ENCODE data around the gene OR51E1. TPM values are rescaled to one million over a fixed set of nuclear protein-coding genes. Genes with fewer than 3 reads are reported as not detected.

OR51E1 gene
- total and polyA plus RNA-seq, 3 experiments from 2014 or later, result not detected

GRCh38 chr11:4662876-4663275 is 19.1 kb downstream of the OR51E1 start:
- Mint-ChIP-seq H3K4me3 (no peak overlapping the region), H3K27ac (no peak overlapping the region), H3K9me3 (no peaks in the 10 kb centered on the region), H3K27me3 (peaks cover 11 to 15% of the 10 kb centered on the region in 2 donors), H3K4me1 (no peaks in the 10 kb centered on the region), H3K36me3 (no peaks in the 10 kb centered on the region)
- ChIA-PET POLR2A (no interaction called here), CTCF (no interaction called here)
- no peak overlapping the region for H3K27ac ChIP-seq (ENCODE audit: low read depth, low read length)
- no peaks in the 10 kb centered on the region for H3K36me3 ChIP-seq (ENCODE audit: insufficient read depth, low read length)
- no peaks in the 10 kb centered on the region for H3K9me3 ChIP-seq (ENCODE audit: low read length)
- DNase-seq, result no peak
- no peaks in the 10 kb centered on the region for H3K4me1 ChIP-seq (ENCODE audit: insufficient read depth, low read length)
- H3K4me3 ChIP-seq (ENCODE audit: low read length), result no peak overlapping the region
- H3K27me3 ChIP-seq (ENCODE audit: insufficient read depth, low read length, poor library complexity, severe bottlenecking), result no peaks in the 10 kb centered on the region

DNA sequence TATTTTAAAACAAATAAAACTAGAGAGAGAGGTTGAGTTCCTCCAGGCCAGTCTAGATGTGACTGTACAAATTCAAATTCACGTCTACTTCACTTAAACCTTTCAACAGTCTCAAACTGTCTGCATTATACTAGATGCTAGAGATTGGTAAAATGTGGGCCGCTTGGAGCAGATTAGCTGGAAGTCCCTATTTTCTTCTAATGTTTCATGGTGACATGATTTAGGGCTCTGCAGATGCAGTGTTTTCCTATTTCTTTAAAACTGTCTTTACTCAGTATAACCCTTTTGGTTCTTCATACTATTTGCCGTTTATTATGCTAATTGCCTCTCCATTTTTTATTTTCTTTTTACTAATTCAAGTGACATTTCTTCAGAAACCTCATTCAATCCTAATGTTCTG is 20.4 kb downstream of the OR51E1 start:
- H3K36me3 Mint-ChIP-seq, result no peaks in the 10 kb centered on the region
- H3K4me1 Mint-ChIP-seq, result no peaks in the 10 kb centered on the region
- no peaks in the 10 kb centered on the region for H3K9me3 ChIP-seq (ENCODE audit: low read length)
- no peak overlapping the region for H3K4me3 Mint-ChIP-seq
- POLR2A ChIA-PET, result no interaction called here
- H3K27ac ChIP-seq (ENCODE audit: low read depth, low read length), result no peak overlapping the region
- peaks cover 11 to 15% of the 10 kb centered on the region in 2 donors for H3K27me3 Mint-ChIP-seq
- CTCF ChIA-PET, result no interaction called here
- no peaks in the 10 kb centered on the region for H3K9me3 Mint-ChIP-seq
- H3K27ac Mint-ChIP-seq, result no peak overlapping the region
- H3K4me3 ChIP-seq (ENCODE audit: low read length), result no peak overlapping the region
- H3K36me3 ChIP-seq (ENCODE audit: insufficient read depth, low read length), result no peaks in the 10 kb centered on the region
- DNase-seq, result no peak
- H3K4me1 ChIP-seq (ENCODE audit: insufficient read depth, low read length), result no peaks in the 10 kb centered on the region
- H3K27me3 ChIP-seq (ENCODE audit: insufficient read depth, low read length, poor library complexity, severe bottlenecking), result no peaks in the 10 kb centered on the region

- Histone ChIP-seq H3K9me3 (ENCODE audit: low read length) (no peaks in the 10 kb centered on the region), H3K27ac (ENCODE audit: low read depth, low read length) (no peak overlapping the region), H3K36me3 (ENCODE audit: insufficient read depth, low read length) (no peaks in the 10 kb centered on the region), H3K27me3 (ENCODE audit: insufficient read depth, low read length, poor library complexity, severe bottlenecking) (no peaks in the 10 kb centered on the region), H3K4me3 (ENCODE audit: low read length) (no peak overlapping the region), H3K4me1 (ENCODE audit: insufficient read depth, low read length) (no peaks in the 10 kb centered on the region)
- Mint-ChIP-seq H3K27ac (no peak overlapping the region), H3K9me3 (peaks cover 0 to 2% (median 0%) of the 10 kb centered on the region in 5 donors), H3K27me3 (peaks cover 14 to 15% of the 10 kb centered on the region in 2 donors), H3K36me3 (no peaks in the 10 kb centered on the region), H3K4me3 (no peak overlapping the region), H3K4me1 (no peaks in the 10 kb centered on the region)
- ChIA-PET CTCF (no interaction called here), POLR2A (no interaction called here)
- DNase-seq, result no peak
These were observed 21.0 kb downstream of the OR51E1 start for GRCh38 chr11:4664786-4665185.

GRCh38 chr11:4665424-4665823 is 21.6 kb downstream of the OR51E1 start:
- Mint-ChIP-seq H3K27ac (no peak overlapping the region), H3K9me3 (peaks cover 0 to 2% (median 0%) of the 10 kb centered on the region in 5 donors), H3K36me3 (no peaks in the 10 kb centered on the region), H3K4me1 (no peaks in the 10 kb centered on the region), H3K27me3 (peaks cover 12 to 14% of the 10 kb centered on the region in 2 donors), H3K4me3 (no peak overlapping the region)
- Histone ChIP-seq H3K27me3 (ENCODE audit: insufficient read depth, low read length, poor library complexity, severe bottlenecking) (no peaks in the 10 kb centered on the region), H3K27ac (ENCODE audit: low read depth, low read length) (no peak overlapping the region), H3K4me1 (ENCODE audit: insufficient read depth, low read length) (no peaks in the 10 kb centered on the region), H3K4me3 (ENCODE audit: low read length) (no peak overlapping the region), H3K36me3 (ENCODE audit: insufficient read depth, low read length) (no peaks in the 10 kb centered on the region), H3K9me3 (ENCODE audit: low read length) (no peaks in the 10 kb centered on the region)
- DNase-seq, result no peak
- ChIA-PET POLR2A (no interaction called here), CTCF (no interaction called here)

DNA sequence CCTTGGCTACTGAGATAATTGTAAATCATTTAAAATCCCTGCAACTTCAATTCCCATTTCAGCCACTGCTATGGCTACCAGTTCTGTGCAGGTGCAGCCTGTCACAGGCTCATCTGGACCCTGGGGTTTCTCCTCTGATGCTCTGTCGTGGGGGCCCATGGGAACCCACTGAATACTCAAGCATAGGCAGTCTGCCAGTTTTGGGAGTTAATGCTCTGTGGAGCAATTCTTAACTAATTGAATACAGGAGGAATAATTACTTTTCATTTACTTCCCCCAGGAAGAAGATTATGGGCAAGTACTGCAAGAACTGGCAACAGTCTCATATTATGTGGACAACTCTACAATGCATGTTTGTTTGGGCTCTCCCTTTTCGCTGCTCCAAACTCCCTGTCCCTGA is 28.0 kb downstream of the OR51E1 start:
- Histone ChIP-seq H3K9me3 (ENCODE audit: low read length) (no peaks in the 10 kb centered on the region), H3K4me1 (ENCODE audit: insufficient read depth, low read length) (no peaks in the 10 kb centered on the region), H3K36me3 (ENCODE audit: insufficient read depth, low read length) (no peaks in the 10 kb centered on the region), H3K27ac (ENCODE audit: low read depth, low read length) (no peak overlapping the region), H3K27me3 (ENCODE audit: insufficient read depth, low read length, poor library complexity, severe bottlenecking) (no peaks in the 10 kb centered on the region), H3K4me3 (ENCODE audit: low read length) (no peak overlapping the region)
- H3K4me1 Mint-ChIP-seq, result no peaks in the 10 kb centered on the region
- peaks cover 10 to 31% of the 10 kb centered on the region in 2 donors for H3K27me3 Mint-ChIP-seq
- no peak for DNase-seq
- no peaks in the 10 kb centered on the region for H3K36me3 Mint-ChIP-seq
- H3K4me3 Mint-ChIP-seq, result no peak overlapping the region
- H3K27ac Mint-ChIP-seq, result no peak overlapping the region
- peaks cover 0 to 2% (median 0%) of the 10 kb centered on the region in 5 donors for H3K9me3 Mint-ChIP-seq
- ChIA-PET POLR2A (no interaction called here), CTCF (no interaction called here)

GRCh38 chr11:4672470-4672869 is 28.7 kb downstream of the OR51E1 start:
- H3K27ac Mint-ChIP-seq, result no peak overlapping the region
- H3K27me3 ChIP-seq (ENCODE audit: insufficient read depth, low read length, poor library complexity, severe bottlenecking), result no peaks in the 10 kb centered on the region
- no peaks in the 10 kb centered on the region for H3K4me1 Mint-ChIP-seq
- no peaks in the 10 kb centered on the region for H3K36me3 ChIP-seq (ENCODE audit: insufficient read depth, low read length)
- H3K4me1 ChIP-seq (ENCODE audit: insufficient read depth, low read length), result no peaks in the 10 kb centered on the region
- POLR2A ChIA-PET, result no interaction called here
- H3K27ac ChIP-seq (ENCODE audit: low read depth, low read length), result no peak overlapping the region
- H3K27me3 Mint-ChIP-seq, result peaks cover 10 to 31% of the 10 kb centered on the region in 2 donors
- no peak overlapping the region for H3K4me3 Mint-ChIP-seq
- H3K9me3 Mint-ChIP-seq, result peaks cover 0 to 2% (median 0%) of the 10 kb centered on the region in 5 donors
- no peak for DNase-seq
- no peaks in the 10 kb centered on the region for H3K9me3 ChIP-seq (ENCODE audit: low read length)
- no peak overlapping the region for H3K4me3 ChIP-seq (ENCODE audit: low read length)
- CTCF ChIA-PET, result no interaction called here
- no peaks in the 10 kb centered on the region for H3K36me3 Mint-ChIP-seq

DNA sequence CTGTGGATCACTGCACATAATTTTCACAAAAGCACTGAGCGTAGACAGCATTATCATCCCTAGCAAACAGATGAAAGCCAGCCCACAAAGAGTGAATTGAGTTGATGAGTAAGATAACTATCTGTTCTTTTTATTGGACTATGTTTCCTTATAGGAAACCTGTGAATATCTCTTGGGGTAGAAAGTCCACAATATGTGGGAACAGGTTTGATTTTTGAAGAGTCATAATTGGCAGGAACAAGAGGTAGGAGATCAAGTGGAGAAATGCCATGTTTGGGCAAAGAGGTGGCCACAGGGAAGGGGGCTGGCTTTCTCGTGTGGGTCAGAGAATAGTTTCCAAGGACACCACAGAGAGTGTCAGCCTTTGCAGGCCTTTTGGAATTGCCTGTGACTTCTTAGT is 30.0 kb downstream of the OR51E1 start:
- no peaks in the 10 kb centered on the region for H3K4me1 Mint-ChIP-seq
- H3K4me3 Mint-ChIP-seq, result no peak overlapping the region
- Histone ChIP-seq H3K27ac (ENCODE audit: low read depth, low read length) (no peak overlapping the region), H3K9me3 (ENCODE audit: low read length) (no peaks in the 10 kb centered on the region), H3K36me3 (ENCODE audit: insufficient read depth, low read length) (no peaks in the 10 kb centered on the region), H3K4me1 (ENCODE audit: insufficient read depth, low read length) (no peaks in the 10 kb centered on the region), H3K27me3 (ENCODE audit: insufficient read depth, low read length, poor library complexity, severe bottlenecking) (no peaks in the 10 kb centered on the region), H3K4me3 (ENCODE audit: low read length) (no peak overlapping the region)
- no peak for DNase-seq
- CTCF ChIA-PET, result no interaction called here
- H3K36me3 Mint-ChIP-seq, result no peaks in the 10 kb centered on the region
- POLR2A ChIA-PET, result no interaction called here
- peaks cover 0 to 2% (median 0%) of the 10 kb centered on the region in 5 donors for H3K9me3 Mint-ChIP-seq
- peaks cover 10 to 31% of the 10 kb centered on the region in 2 donors for H3K27me3 Mint-ChIP-seq
- H3K27ac Mint-ChIP-seq, result no peak overlapping the region

DNA sequence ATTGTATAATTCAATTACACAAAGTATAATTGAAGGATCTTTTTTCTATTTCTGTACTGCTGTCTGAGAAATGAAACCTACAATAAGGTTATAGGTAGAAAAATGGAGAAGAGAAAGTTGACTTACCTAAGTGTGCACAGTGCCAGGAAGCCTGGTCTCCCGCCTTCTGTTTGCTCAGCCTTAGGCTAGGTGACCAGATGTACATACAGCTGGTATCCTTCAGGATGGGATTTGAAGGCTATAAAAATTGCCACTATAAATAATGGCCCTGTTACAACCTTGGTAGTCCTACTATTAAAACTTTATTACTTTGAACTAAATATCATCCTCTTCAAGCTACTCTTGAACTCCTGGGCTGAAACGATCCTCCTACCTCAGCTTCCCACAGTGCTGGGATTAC is 34.2 kb downstream of the OR51E1 start:
- H3K27ac ChIP-seq (ENCODE audit: low read depth, low read length), result no peak overlapping the region
- no peaks in the 10 kb centered on the region for H3K27me3 ChIP-seq (ENCODE audit: insufficient read depth, low read length, poor library complexity, severe bottlenecking)
- no peak overlapping the region for H3K4me3 ChIP-seq (ENCODE audit: low read length)
- DNase-seq, result no peak
- Mint-ChIP-seq H3K36me3 (no peaks in the 10 kb centered on the region), H3K4me1 (no peaks in the 10 kb centered on the region), H3K4me3 (no peak overlapping the region), H3K27ac (no peak overlapping the region), H3K27me3 (peaks cover 6 to 24% of the 10 kb centered on the region in 2 donors), H3K9me3 (no peaks in the 10 kb centered on the region)
- H3K9me3 ChIP-seq (ENCODE audit: low read length), result no peaks in the 10 kb centered on the region
- H3K4me1 ChIP-seq (ENCODE audit: insufficient read depth, low read length), result no peaks in the 10 kb centered on the region
- H3K36me3 ChIP-seq (ENCODE audit: insufficient read depth, low read length), result no peaks in the 10 kb centered on the region
- ChIA-PET CTCF (no interaction called here), POLR2A (no interaction called here)

GRCh38 chr11:4680341-4680740 is 36.6 kb downstream of the OR51E1 start:
- no peak overlapping the region for H3K27ac Mint-ChIP-seq
- ChIA-PET POLR2A (no interaction called here), CTCF (no interaction called here)
- Histone ChIP-seq H3K4me1 (ENCODE audit: insufficient read depth, low read length) (no peaks in the 10 kb centered on the region), H3K36me3 (ENCODE audit: insufficient read depth, low read length) (no peaks in the 10 kb centered on the region), H3K9me3 (ENCODE audit: low read length) (no peaks in the 10 kb centered on the region), H3K4me3 (ENCODE audit: low read length) (no peak overlapping the region), H3K27ac (ENCODE audit: low read depth, low read length) (no peak overlapping the region), H3K27me3 (ENCODE audit: insufficient read depth, low read length, poor library complexity, severe bottlenecking) (no peaks in the 10 kb centered on the region)
- H3K4me3 Mint-ChIP-seq, result no peak overlapping the region
- H3K36me3 Mint-ChIP-seq, result no peaks in the 10 kb centered on the region
- H3K9me3 Mint-ChIP-seq, result no peaks in the 10 kb centered on the region
- peaks cover 4 to 10% of the 10 kb centered on the region in 2 donors for H3K27me3 Mint-ChIP-seq
- no peak for DNase-seq
- H3K4me1 Mint-ChIP-seq, result no peaks in the 10 kb centered on the region
